Kidney tubule cell (primary cell): Measurements from ENCODE around the gene NPSR1.
A peak's percentile ranks its signal among the peaks of the same experiment; 100 is the strongest.
"Not testable (repeated sequence)": the region's sequence is repeated elsewhere in the genome, so short reads cannot be mapped to it uniquely, and the experiment has no call there.

Experiments used
- DNase-seq: peaks from one replicate; pipeline ENCODE4 v3.0.0-alpha.2; 2018; ENCODE audit warnings: low spot score

NPSR1 gene

GRCh38 chr7:34657632-34658268 lies at the start of gene NPSR1:
NPSR1 (plus strand) TSS chr7:34658218; CDS start chr7:34658413, 195 bp downstream.
- DNase-seq, result no peak

DNA sequence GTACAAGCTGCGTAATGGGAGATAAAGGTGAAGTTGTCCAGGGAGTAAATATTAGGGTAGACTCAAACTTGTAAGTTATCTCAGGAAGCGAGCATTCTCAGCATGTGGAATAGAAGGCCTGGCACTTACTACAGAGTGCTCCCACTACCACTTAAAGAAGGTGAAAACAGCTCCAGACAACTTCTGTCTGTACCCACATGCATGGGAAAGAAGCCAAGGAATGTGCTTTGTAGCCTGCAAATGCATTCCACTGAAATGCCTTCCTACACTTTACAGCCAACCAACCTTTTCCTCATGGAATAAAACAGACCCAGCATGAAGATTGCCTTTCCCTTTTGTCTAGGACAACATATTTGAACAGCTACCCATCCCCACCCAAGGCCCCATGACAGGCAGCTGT lies 45.4 kb upstream of the NPSR1 start:
- peak; percentile 48 for DNase-seq

GRCh38 chr7:34620425-34620824 lies 37.6 kb upstream of the NPSR1 start:
- no peak for DNase-seq

- DNase-seq, result no peak
Measured at GRCh38 chr7:34622182-34622581, 35.8 kb upstream of the NPSR1 start.

- no peak for DNase-seq
Measured at GRCh38 chr7:34622771-34623250, 35.2 kb upstream of the NPSR1 start.

GRCh38 chr7:34628618-34629017 lies 29.4 kb upstream of the NPSR1 start:
- DNase-seq, result not testable (repeated sequence)

DNA sequence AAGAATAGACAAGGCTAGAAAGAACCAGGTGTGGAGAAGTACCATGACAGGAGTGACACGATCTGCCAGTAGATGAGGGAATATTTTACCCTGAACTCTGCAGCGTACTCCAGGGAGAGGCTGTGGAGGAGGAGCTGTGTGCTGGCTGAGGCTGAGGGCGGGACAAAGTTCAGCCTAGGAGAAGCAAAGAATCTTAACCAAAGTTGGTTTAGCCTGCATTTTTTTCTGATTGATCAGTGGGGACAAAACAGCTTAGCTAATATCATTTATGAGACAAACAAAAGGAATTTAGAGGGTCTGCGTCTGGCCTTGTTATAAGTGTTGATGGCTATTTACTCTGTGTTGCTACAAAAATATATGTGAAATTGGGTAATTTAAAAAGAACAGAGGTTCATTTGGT lies 5.2 kb upstream of the NPSR1 start:
- peak; percentile 37 for DNase-seq

DNA sequence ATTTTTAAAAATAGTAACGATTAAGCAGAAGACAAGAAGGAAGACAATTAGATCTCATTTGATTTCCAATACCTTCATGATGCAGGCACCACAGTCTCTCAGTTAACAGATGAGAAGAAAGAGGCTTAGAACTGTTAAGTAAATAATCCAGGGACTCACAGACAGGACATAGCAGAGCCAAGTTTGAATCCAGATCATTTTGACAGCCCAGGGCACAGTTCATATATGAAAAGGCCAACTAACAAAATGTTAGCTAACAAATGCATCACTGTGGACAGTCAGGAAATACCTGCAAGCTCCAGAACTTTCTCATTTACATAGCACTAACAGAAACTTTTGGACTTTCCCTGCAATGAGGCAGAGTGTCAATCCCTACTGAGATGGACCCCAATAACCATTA lies 4.2 kb upstream of the NPSR1 start:
- DNase-seq, result no peak

DNA sequence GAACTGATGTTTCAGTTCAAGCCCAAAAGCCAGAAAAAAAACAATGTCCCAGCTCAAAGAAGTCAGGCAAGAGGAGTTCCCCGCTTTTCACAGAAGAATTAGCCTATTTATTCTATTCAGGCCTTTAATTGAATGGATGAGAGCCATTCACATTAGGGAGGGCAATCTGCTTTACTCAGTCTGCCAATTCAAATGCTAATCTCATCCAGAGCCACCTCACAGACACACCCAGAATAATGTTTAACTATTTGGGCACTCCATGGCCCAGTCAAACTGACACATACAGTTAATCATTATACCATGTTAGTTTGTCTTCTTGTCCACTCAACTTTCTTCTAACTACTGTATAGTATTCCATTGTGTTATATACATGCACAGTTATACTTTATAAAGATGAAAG lies 2.6 kb upstream of the NPSR1 start:
- peak; percentile 75 for DNase-seq

DNA sequence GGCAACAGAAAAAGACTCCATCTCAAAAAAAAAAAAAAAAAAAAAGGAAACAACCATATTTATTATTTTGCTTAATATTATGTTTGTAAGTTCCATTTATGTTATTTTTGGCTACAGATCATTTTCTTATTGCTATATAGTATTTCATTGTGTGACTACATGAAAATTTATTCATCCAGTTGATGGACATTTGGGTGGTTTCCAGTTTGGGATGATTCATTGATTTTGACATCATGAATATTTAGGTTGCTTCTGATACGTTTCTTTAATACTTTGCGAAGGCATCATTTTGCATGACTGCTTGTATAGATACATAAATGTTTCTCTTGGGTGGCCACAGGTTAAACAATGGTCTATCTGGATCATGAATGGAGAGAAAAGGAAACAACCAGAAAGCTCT lies 2.0 kb upstream of the NPSR1 start:
- no peak for DNase-seq

DNA sequence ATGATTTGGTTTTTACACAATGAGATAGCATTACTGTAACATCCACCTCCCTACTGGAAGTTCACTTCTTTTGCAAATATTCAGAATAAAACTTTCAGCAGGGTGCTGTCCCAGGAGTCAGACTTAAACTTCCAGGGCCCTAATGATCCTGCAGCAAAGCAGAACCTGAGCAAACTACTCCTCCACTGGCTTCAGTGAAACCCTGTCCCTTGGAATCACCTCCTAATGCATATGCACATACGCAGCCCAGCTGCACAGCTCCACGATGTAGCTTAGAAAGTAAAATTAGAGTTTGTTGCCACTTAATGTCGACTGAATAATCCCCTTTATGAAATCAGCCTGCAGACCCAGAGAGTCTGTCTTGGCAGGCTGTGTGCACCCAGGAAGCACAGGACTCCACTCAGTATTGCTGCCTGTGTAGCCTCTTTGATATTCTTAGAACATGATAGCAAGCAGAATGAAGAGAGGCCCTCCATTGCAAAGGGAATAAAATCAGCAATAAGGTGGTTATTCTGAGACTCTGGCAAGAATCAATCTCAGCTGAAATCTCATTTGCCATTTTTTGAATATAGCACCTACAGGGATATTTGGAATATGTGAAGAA lies 1.6 kb downstream of the NPSR1 start:
- no peak for DNase-seq

- DNase-seq, result no peak
Measured at GRCh38 chr7:34662058-34662708, 4.2 kb downstream of the NPSR1 start.

- DNase-seq, result no peak
Measured at GRCh38 chr7:34664755-34665154, 6.7 kb downstream of the NPSR1 start.

- peak; percentile 70 for DNase-seq
Measured at GRCh38 chr7:34672430-34672829, 14.4 kb downstream of the NPSR1 start.

- DNase-seq, result no peak
Measured at GRCh38 chr7:34673066-34673465, 15.0 kb downstream of the NPSR1 start.

GRCh38 chr7:34675749-34676374 lies 17.8 kb downstream of the NPSR1 start:
- DNase-seq, result peak; percentile 30

GRCh38 chr7:34677491-34677890 lies 19.5 kb downstream of the NPSR1 start:
- DNase-seq, result no peak

DNA sequence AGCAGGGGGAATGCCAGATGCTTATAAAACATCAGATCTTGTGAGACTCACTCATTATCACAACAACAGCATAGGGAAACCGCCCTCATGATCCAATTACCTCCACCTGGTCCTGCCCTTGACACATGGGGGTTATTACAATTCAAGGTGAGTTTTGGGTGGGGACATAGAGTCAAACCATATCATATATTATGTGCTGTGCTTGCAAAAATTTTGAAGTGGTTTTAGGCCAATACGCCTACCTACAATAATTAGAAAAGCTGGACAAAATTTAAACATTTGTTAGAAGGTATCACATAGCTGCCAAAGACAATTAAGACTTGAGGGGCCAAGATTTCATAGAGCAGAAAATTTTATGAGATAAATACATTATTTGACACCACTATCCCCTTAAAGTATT lies 29.5 kb downstream of the NPSR1 start:
- DNase-seq, result no peak

GRCh38 chr7:34696415-34696814 lies 38.4 kb downstream of the NPSR1 start:
- DNase-seq, result no peak

DNA sequence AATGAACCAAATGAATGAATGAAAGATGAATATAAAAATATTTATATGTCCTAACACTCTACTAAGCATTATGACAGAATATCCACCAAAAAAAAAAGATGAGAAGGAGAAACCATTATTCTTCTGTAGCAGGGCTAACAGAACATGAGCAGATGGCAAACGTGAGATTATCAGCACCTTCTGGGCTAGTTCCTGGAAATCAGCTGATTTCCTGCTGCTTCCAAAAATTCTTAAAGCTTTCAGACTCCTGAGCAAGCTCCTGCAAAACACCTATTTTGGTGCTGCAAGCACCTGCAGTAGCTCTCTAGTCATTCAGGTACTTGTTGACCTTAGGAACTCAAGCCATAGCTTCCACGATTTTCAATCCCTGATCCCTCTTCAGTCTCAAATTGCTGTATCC lies 51.8 kb downstream of the NPSR1 start:
- no peak for DNase-seq

DNA sequence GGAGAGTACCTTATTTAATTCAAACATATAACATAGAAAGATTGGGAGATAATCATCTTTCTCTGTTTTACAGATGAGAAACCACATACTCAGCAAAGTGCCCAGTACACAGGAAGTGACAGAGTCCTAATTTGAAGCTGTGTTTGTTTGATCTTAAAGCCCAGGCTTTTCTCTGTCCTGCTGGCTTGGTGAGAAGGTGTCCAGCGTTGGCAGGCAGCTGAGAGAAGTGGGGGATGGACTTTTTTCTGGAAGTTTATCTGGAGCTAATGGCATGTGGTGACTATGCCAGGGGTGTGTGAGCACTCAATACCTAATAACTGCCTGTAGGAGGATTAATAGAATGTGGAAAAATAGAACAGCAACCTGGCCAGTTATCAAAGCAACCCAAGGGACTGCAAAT lies 60.8 kb downstream of the NPSR1 start:
- DNase-seq, result no peak

GRCh38 chr7:34719636-34720035 lies 61.6 kb downstream of the NPSR1 start:
- DNase-seq, result no peak

DNA sequence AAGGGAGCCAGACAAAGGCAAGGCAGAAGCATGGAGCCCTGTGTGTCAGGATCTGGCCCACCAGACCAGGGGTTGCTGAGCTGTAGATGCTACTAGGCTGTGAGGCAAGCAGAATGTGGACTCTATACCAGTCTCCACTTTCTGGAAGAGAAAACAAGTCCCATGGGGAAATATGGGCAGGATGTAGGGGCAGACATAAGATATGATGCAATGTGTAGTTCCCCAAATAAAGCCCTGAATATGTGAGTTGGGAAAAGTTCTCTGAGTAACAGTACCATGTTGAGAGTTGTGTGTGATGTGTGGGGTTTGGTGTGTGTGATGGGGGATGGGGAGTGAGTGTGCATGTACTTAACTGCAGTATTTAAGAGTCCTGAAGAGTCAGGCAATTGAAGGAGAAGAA lies 62.3 kb downstream of the NPSR1 start:
- no peak for DNase-seq
